Stimulated activated naive CD4-positive, alpha-beta T cell treated with Interleukin-2 at 50 U/mL for 16 hours (primary cell): ENCODE results near the gene PTCRA.

Source experiments
- DNase-seq: peaks from one replicate; lab custom pipeline; 2025; lab: John Stamatoyannopoulos, UW

Gene PTCRA

DNA sequence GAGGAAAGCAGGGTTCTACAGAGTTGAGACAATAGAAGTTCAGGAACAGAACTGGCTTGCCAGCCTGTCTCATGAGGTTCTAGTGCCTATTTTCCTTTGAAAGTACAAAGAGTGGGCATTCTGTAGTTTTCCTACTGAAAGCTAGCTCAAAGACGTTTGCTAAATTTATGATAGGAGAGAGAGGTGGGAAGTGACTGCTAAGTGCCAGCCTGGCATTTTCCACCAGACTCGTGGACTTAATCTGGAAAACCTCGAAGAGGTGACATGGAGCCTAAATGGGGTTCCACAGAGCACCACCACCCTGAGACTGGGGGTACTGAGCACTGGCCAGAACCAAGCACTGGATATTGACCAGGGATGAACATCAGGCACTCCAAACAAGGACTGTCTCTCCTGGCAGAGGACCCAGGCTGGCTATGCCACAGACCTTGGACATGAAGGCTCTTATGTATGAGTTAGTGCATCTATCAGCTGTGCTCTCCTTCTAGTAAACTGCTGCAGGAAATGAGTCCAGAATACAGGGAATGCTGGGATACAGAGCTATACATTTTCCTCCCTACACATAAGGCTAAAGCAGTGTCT, 56.0 kb downstream of the PTCRA start:
- no peak for DNase-seq

DNA sequence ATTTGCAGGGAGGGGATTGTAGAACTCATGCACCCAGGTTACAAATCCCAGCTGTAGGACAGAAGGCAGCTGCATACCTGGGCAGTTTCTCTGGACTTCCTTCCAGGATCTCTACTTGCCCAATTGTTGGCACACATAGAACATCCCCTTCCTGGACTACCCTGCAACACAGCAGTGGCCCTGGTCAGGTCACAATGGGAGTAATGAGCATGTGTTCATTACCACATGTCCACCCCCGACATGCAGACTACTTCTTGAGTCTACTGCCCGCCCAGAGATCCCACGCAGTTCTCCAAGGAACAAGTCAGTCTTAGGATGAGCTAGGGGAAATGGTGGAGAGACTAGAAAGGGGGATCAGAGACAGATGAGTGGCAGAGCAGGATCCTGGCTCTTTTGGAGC, 58.1 kb downstream of the PTCRA start:
- no peak for DNase-seq

DNA sequence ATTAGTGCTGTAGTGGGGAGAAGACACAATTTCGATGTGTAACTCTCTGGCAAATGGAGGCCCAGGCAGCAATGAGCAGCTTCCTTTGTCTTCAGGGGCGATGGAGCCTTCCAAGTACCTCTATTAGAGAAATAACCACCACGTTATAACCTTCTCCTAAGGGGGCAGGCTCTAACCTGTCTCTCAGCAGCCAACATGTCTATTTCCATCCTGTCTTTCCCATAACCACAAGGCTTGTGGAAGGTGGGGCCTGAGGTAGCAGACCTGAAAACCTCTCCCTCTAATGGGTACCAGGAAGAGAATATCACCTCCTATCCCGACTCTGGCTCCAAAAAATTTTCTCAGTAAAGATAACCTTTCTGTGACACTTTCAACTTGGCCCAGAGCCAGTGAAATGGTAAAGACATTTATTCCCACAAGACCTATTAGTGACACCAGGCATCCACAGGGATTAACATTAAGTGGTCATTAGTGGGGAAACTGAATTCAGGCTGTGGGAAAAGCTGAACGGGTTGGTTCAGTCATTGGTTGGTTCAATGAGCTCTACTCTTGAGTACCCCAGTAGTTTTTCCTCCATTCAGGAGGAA, 59.2 kb downstream of the PTCRA start:
- DNase-seq: no peak
